OCI-LY3 (cell line): ENCODE data around the gene MRPL40.

Experiments
- H2AFZ ChIP-seq: fragments of 200-600, 300-600 bp; shearing (Covaris generic); 2 replicates; pipeline ENCODE4 v1.6.0; 2014; ENCODE audit warnings: antibody characterized with exemption, low read depth, low read length
- H3K27ac ChIP-seq: fragments of 200-600, 300-600 bp; sonication (generic); 2 replicates; pipeline ENCODE4 v1.5.1; 2014; ENCODE audit warnings: mild to moderate bottlenecking, low read length, moderate library complexity, mixed read lengths
- H3K27me3 ChIP-seq: fragments of 200-600, 300-600 bp; sonication (generic); 2 replicates; pipeline ENCODE4 v1.6.1; 2014; ENCODE audit warnings: low read depth, low read length, mixed read lengths
- H3K36me3 ChIP-seq: fragments of 200-600, 300-600 bp; sonication (generic); replicated peaks from 2 replicates; pipeline ENCODE3; 2014; ENCODE audit warnings: low read depth, low read length, mixed read lengths
- H3K4me1 ChIP-seq: fragments of 300-600, 200-600 bp; sonication (generic); 2 replicates; pipeline ENCODE4 v1.6.1; 2014; ENCODE audit warnings: low read length, mixed read lengths
- H3K4me2 ChIP-seq: fragments of 200-600, 300-600 bp; sonication (generic); 2 replicates; pipeline ENCODE4 v1.6.1; 2014; ENCODE audit warnings: low read length, mixed read lengths
- H3K4me3 ChIP-seq: fragments of 300-600, 200-600 bp; sonication (generic); 2 replicates; pipeline ENCODE4 v1.5.1; 2014; ENCODE audit warnings: antibody characterized with exemption, mild to moderate bottlenecking, low read length, moderate library complexity
- H3K79me2 ChIP-seq: fragments of 300-600, 200-600 bp; shearing (Covaris generic); 2 replicates; pipeline ENCODE4 v1.6.1; 2014; ENCODE audit warnings: mild to moderate bottlenecking, low read length, mixed read lengths
- H3K9ac ChIP-seq: fragments of 300-600, 200-600 bp; shearing (Covaris generic); 2 replicates; pipeline ENCODE4 v1.6.0; 2014; ENCODE audit warnings: mild to moderate bottlenecking, low read length, moderate library complexity
- H3K9me3 ChIP-seq: fragments of 200-600, 300-600 bp; shearing (Covaris generic); 2 replicates; pipeline ENCODE4 v1.6.1; 2014; ENCODE audit warnings: low read length, mixed read lengths; ENCODE audit not compliant: insufficient read depth
- H4K20me1 ChIP-seq: fragments of 200-600, 300-600 bp; sonication (generic); 2 replicates; pipeline ENCODE4 v1.6.1; 2016; ENCODE audit warnings: low read length, mixed read lengths; ENCODE audit not compliant: insufficient read depth
- EZH2phosphoT487 ChIP-seq: fragments of 200-600 bp; shearing (Covaris generic); IDR thresholded peaks from 2 replicates; pipeline ENCODE4 v1.6.1; 2018; ENCODE audit warnings: antibody characterized with exemption, mixed run types, low read depth
- TF ChIP-seq, protein P1 (sequence below): fragments of 200-600, 300-600 bp; sonication (generic); IDR thresholded peaks from 2 replicates; pipeline ENCODE4 v1.5.1; 2014; ENCODE audit warnings: antibody characterized with exemption, low read length, low read depth

Gene MRPL40

DNA sequence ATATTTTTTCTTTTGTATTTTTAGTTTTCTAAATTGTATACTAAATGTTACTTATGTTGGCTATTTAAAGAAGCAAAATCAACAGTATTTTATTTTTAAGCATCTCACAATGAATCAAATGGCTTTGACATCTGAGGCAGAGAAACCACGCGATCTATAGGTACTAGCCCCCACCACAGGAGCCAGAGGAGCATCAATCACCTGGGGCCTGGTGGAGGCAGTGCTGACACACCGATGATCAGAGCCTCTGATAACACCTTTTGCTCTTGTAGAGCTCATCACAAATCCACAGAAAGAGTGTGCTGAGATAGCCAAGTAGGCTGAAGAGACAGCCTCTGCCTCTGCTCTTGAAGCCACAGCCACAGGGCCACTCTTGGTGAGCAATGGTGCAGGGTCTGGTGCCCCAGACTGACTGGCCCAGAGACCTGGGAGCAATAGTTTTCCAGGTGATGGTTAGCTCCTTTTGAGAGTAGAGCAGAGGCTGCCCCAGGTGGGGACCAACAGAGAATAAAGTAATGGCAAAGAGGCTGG lies 26.0 kb upstream of the MRPL40 start:
- Histone ChIP-seq H3K27me3 (no peaks in the 10 kb centered on the region), H3K4me3 (no peak overlapping the region), H4K20me1 (peaks cover 11% of the 10 kb centered on the region; the same call in 1 of the 2 replicates), H3K36me3 (peaks cover 47% of the 10 kb centered on the region), H3K9ac (no peak overlapping the region), H2AFZ (no peak overlapping the region), H3K79me2 (peaks cover 8% of the 10 kb centered on the region), H3K4me2 (no peak overlapping the region), H3K4me1 (peaks cover 8% of the 10 kb centered on the region), H3K27ac (no peak overlapping the region), H3K9me3 (no peaks in the 10 kb centered on the region)
- no peak for TF ChIP-seq EZH2phosphoT487
- TF ChIP-seq, protein P1, sequence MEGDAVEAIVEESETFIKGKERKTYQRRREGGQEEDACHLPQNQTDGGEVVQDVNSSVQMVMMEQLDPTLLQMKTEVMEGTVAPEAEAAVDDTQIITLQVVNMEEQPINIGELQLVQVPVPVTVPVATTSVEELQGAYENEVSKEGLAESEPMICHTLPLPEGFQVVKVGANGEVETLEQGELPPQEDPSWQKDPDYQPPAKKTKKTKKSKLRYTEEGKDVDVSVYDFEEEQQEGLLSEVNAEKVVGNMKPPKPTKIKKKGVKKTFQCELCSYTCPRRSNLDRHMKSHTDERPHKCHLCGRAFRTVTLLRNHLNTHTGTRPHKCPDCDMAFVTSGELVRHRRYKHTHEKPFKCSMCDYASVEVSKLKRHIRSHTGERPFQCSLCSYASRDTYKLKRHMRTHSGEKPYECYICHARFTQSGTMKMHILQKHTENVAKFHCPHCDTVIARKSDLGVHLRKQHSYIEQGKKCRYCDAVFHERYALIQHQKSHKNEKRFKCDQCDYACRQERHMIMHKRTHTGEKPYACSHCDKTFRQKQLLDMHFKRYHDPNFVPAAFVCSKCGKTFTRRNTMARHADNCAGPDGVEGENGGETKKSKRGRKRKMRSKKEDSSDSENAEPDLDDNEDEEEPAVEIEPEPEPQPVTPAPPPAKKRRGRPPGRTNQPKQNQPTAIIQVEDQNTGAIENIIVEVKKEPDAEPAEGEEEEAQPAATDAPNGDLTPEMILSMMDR, result no peak

DNA sequence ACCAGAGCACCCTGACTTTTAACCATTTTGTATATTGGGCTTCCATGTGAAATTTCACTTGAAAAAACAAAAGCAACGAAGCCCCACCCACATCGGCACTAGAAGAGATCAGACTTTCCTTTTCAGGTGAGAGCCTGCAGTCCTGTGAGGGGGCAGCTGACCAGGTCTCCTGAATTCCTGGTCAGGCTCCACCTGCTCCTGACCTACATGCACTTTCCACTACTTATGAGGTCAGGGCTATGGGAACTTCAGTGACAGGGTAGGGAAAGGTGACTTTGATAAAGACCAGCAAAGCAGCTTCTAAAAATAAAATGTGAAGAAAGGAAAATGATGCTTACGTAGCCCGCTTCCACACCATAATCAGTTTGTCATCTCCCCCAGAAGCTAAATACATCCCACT lies 25.5 kb upstream of the MRPL40 start:
- no peaks in the 10 kb centered on the region for H3K9me3 ChIP-seq
- H2AFZ ChIP-seq, result no peak overlapping the region
- no peak for TF ChIP-seq EZH2phosphoT487
- TF ChIP-seq, protein P1, result no peak
- H3K79me2 ChIP-seq, result peaks cover 13% of the 10 kb centered on the region
- H3K36me3 ChIP-seq, result peaks cover 46% of the 10 kb centered on the region
- no peaks in the 10 kb centered on the region for H3K27me3 ChIP-seq
- no peak overlapping the region for H3K4me2 ChIP-seq
- no peak overlapping the region for H3K27ac ChIP-seq
- no peak overlapping the region for H3K4me3 ChIP-seq
- peaks cover 16% of the 10 kb centered on the region for H4K20me1 ChIP-seq
- H3K9ac ChIP-seq, result no peak overlapping the region
- H3K4me1 ChIP-seq, result peaks cover 8% of the 10 kb centered on the region

DNA sequence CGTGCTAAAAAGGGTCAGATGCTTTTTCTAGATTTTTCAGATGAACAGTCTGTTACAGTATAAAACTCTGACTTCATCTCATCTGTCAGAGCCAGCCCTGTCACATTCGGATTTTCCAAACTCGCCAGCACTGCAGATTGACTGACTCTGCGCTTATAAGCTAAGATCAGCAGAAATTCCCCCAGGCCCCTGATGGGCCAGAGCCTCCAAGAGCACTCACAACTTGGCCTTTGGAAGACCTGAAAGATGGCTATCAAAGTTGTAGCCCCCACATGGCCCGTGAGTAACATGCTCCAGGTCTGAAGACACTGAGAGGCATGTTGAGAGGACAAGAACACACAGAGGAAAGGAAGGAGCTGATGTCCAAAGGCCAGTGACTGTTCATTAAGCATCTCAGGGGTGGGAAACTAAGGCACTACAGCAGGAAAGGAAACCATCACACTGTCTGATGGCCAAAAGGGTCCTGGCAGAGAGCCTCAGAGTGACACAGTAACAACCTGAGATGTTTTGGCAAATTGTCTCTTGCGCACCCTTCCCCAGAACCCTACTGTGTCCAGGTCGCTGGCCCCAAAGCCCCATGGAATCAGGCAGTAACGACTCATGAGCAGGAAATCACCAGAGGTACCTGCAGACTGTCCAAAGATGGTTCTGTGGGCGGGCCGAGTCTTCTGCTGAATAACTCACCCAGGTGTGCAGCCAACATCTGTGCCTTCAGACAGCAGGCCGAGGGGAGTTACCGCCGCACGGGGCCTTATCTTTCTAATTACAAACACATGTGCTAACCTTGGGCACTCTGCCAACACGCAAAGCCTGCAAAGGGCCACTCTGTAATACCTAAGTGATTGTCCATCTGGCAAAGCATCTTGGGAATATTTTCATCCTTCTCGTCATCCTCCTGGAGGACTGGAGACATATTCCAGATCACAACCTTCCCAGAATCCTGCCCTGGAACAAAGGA lies 24.4 kb upstream of the MRPL40 start:
- Histone ChIP-seq H2AFZ (no peak overlapping the region), H3K9ac (no peak overlapping the region), H4K20me1 (peaks cover 27% of the 10 kb centered on the region), H3K79me2 (peaks cover 24% of the 10 kb centered on the region), H3K4me2 (no peak overlapping the region), H3K36me3 (peaks cover 41% of the 10 kb centered on the region), H3K27me3 (no peaks in the 10 kb centered on the region), H3K4me3 (no peak overlapping the region), H3K9me3 (no peaks in the 10 kb centered on the region), H3K27ac (no peak overlapping the region), H3K4me1 (peaks cover 8% of the 10 kb centered on the region)
- TF ChIP-seq, protein P1, result no peak
- TF ChIP-seq EZH2phosphoT487, result no peak

DNA sequence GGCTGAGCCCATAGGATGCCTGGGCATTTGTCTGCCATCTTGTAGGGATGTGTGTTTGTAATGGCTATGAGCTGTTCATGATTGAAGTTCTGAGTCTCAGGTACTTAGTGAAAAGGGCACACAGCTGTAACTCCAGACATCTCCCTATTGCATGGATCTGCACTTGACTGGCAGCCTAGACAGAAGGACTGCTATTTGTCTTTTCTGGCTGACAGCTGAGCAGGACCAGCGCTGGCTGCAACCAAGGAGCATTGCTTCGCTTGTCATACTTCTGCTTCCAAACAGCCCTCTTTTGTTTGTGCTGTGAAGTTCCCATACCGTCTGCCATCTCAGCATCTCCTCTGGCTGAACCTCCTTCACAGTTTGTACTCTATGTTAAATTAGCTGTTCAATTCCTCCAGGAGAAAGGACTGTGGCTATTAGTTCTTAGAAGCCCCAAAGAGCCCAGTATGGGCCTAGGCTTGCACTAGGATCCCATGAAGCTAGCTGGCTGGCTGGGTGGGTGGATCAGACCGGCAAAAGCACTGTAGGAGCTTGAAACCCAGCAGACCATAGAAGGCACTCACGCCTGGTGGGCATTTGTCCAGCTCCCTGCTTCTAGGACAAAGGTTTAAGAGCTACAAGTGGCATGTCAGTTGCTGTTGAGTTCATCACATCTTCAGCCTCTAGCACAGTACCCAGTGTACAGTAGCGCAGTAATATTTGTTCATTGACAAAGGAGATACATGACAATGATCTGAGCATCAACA lies 21.2 kb upstream of the MRPL40 start:
- Histone ChIP-seq H3K9me3 (no peaks in the 10 kb centered on the region), H3K36me3 (peaks cover 31% of the 10 kb centered on the region), H3K79me2 (peaks cover 54% of the 10 kb centered on the region), H3K4me2 (no peak overlapping the region), H3K4me3 (no peak overlapping the region), H4K20me1 (peaks cover 44% of the 10 kb centered on the region), H3K27ac (no peak overlapping the region), H3K4me1 (no peaks in the 10 kb centered on the region), H3K27me3 (no peaks in the 10 kb centered on the region), H3K9ac (no peak overlapping the region), H2AFZ (no peak overlapping the region)
- TF ChIP-seq EZH2phosphoT487, result no peak
- TF ChIP-seq, protein P1, result no peak
